Activated CD8-positive, alpha-beta T cell treated with anti-CD3 and anti-CD28 coated beads for 36 hours (primary cell): Measurements from ENCODE around the gene APOH. TPM values are rescaled to one million over a fixed set of nuclear protein-coding genes. Genes with fewer than 3 reads are reported as not detected.

ENCODE experiments used
- ATAC-seq: fragments of 200-7000 bp; cut with Tn5 transposase; one replicate; pipeline ENCODE4 v1.10.0; 2021; ENCODE audit warnings: mild to moderate bottlenecking, moderate library complexity
- CTCF ChIA-PET: fragments of 350-600 bp; sonication (Branson Sonifier 250); formaldehyde crosslinking; loops from one replicate; lab custom pipeline; 2021; ENCODE audit warnings: antibody characterized with exemption; lab: Charles Lee
- POLR2A ChIA-PET: fragments of 350-600 bp; sonication (Branson Sonifier 250); formaldehyde crosslinking; loops from one replicate; lab custom pipeline; 2021; ENCODE audit warnings: antibody characterized with exemption; lab: Charles Lee
- DNase-seq: peaks from one replicate; pipeline ENCODE4 v3.0.0-alpha.2; 2020
- H3K27ac Mint-ChIP-seq: one replicate; pipeline ENCODE4 v1.8.0; 2021; ENCODE audit warnings: mild to moderate bottlenecking, mixed read lengths
- H3K27me3 Mint-ChIP-seq: one replicate; pipeline ENCODE4 v1.8.0; 2021; ENCODE audit warnings: mixed read lengths
- H3K36me3 Mint-ChIP-seq: one replicate; pipeline ENCODE4 v1.8.0; 2021; ENCODE audit warnings: low read depth, mixed read lengths
- H3K4me1 Mint-ChIP-seq: one replicate; pipeline ENCODE4 v1.8.0; 2021; ENCODE audit warnings: low read depth, mixed read lengths
- H3K4me3 Mint-ChIP-seq: one replicate; pipeline ENCODE4 v1.8.0; 2021; ENCODE audit warnings: mild to moderate bottlenecking, moderate library complexity, mixed read lengths
- H3K9me3 Mint-ChIP-seq: one replicate; pipeline ENCODE4 v1.8.0; 2021; ENCODE audit warnings: mixed read lengths
- CTCF ChIP-seq: fragments of 200-600 bp; IDR thresholded peaks from one replicate; pipeline ENCODE4 v1.8.0; 2022; ENCODE audit warnings: antibody characterized with exemption, mild to moderate bottlenecking
- intact Hi-C: fragments of 100-400 bp; cut with micrococcal nuclease; formaldehyde crosslinking; loops from one replicate; pipeline ENCODE4 v1.10.0; 2022
- total RNA-seq, 2 experiments: library from RNA; stranded (reverse); gene quantifications; one replicate each; pipeline ENCODE4 v1.2.3, GENCODE V29; 2021

Gene APOH
- total RNA-seq, 2 experiments from 2014 or later = not detected

- POLR2A ChIA-PET = no interaction called here
- intact Hi-C loops = loop anchor here (10.0 kb wide), 1 partner anchor 314 kb away; no protein-coding TSS in a partner anchor
- no peak overlapping the region for H3K4me3 Mint-ChIP-seq
- ATAC-seq (no peak), DNase-seq (no peak)
- H3K27ac Mint-ChIP-seq = no peak overlapping the region
- no peak for TF ChIP-seq CTCF
- no peaks in the 10 kb centered on the region for H3K36me3 Mint-ChIP-seq
- H3K9me3 Mint-ChIP-seq = no peaks in the 10 kb centered on the region
- H3K4me1 Mint-ChIP-seq = peaks cover 21% of the 10 kb centered on the region
- H3K27me3 Mint-ChIP-seq = no peaks in the 10 kb centered on the region
- CTCF ChIA-PET = interaction anchor here (1.0 kb wide), 1 partner anchor 521 kb away, joined by 3 read pairs; no protein-coding TSS in a partner anchor
Observed at GRCh38 chr17:66250686-66251085, 21.5 kb upstream of the APOH start.

- H3K36me3 Mint-ChIP-seq = no peaks in the 10 kb centered on the region
- CTCF ChIA-PET = no interaction called here
- no peak for DNase-seq
- no peak overlapping the region for H3K4me3 Mint-ChIP-seq
- POLR2A ChIA-PET = no interaction called here
- H3K27me3 Mint-ChIP-seq = no peaks in the 10 kb centered on the region
- no peak for ATAC-seq
- no peaks in the 10 kb centered on the region for H3K9me3 Mint-ChIP-seq
- intact Hi-C loops = no loop called here
- no peak overlapping the region for H3K27ac Mint-ChIP-seq
- H3K4me1 Mint-ChIP-seq = peaks cover 20% of the 10 kb centered on the region
- TF ChIP-seq CTCF = no peak
Observed at GRCh38 chr17:66248285-66248684, 19.1 kb upstream of the APOH start.

- Mint-ChIP-seq H3K9me3 (no peaks in the 10 kb centered on the region), H3K36me3 (no peaks in the 10 kb centered on the region), H3K27me3 (peaks cover 1% of the 10 kb centered on the region), H3K27ac (no peak overlapping the region), H3K4me1 (peaks cover 19% of the 10 kb centered on the region), H3K4me3 (no peak overlapping the region)
- TF ChIP-seq CTCF = no peak
- intact Hi-C loops = no loop called here
- ChIA-PET CTCF (no interaction called here), POLR2A (no interaction called here)
- DNase-seq (no peak), ATAC-seq (no peak)
Observed at GRCh38 chr17:66241839-66242238, 12.6 kb upstream of the APOH start.

GRCh38 chr17:66240630-66241029 is 11.4 kb upstream of the APOH start:
- H3K9me3 Mint-ChIP-seq = no peaks in the 10 kb centered on the region
- intact Hi-C loops = no loop called here
- no peaks in the 10 kb centered on the region for H3K36me3 Mint-ChIP-seq
- ATAC-seq (no peak), DNase-seq (no peak)
- POLR2A ChIA-PET = interaction anchor here (0.6 kb wide), 1 partner anchor 206 kb away, joined by 3 read pairs; no protein-coding TSS in a partner anchor
- peaks cover 1% of the 10 kb centered on the region for H3K27me3 Mint-ChIP-seq
- CTCF ChIA-PET = interaction anchor here (0.6 kb wide), 2 partner anchors 37 to 192 kb away, joined by 3 to 4 read pairs; no protein-coding TSS in a partner anchor
- peaks cover 10% of the 10 kb centered on the region for H3K4me1 Mint-ChIP-seq
- no peak overlapping the region for H3K27ac Mint-ChIP-seq
- TF ChIP-seq CTCF = no peak
- no peak overlapping the region for H3K4me3 Mint-ChIP-seq

GRCh38 chr17:66240013-66240412 is 10.8 kb upstream of the APOH start:
- DNase-seq = no peak
- no peak for TF ChIP-seq CTCF
- no peaks in the 10 kb centered on the region for H3K9me3 Mint-ChIP-seq
- ChIA-PET POLR2A (no interaction called here), CTCF (no interaction called here)
- intact Hi-C loops = no loop called here
- H3K27me3 Mint-ChIP-seq = peaks cover 1% of the 10 kb centered on the region
- H3K27ac Mint-ChIP-seq = no peak overlapping the region
- no peak overlapping the region for H3K4me3 Mint-ChIP-seq
- H3K36me3 Mint-ChIP-seq = no peaks in the 10 kb centered on the region
- peaks cover 7% of the 10 kb centered on the region for H3K4me1 Mint-ChIP-seq
- no peak for ATAC-seq
